Measurements from ENCODE around the gene TRABD2A.

- TF ChIP-seq CTCF (IDR thresholded peaks at IDR 0.05) (no peak), POLR2A (IDR thresholded peaks at IDR 0.05) (no peak)
These were observed 2.1 kb upstream of the TRABD2A start for GRCh38 chr2:84882775-84883550.

Data from uterus (tissue), 2 donors.